ENCODE results near the gene MAP2K2. TPM values are rescaled to one million over a fixed set of nuclear protein-coding genes. Genes with fewer than 3 reads are reported as not detected.
"Not testable (repeated sequence)": the region's sequence is repeated elsewhere in the genome, so short reads cannot be mapped to it uniquely, and the experiment has no call there.

MAP2K2 gene
- total and polyA plus RNA-seq, 10 donors: 95.3 to 165 (median 116) TPM

GRCh38 chr19:4130744-4131438, 7.0 kb upstream of the MAP2K2 start:
- no peak for DNase-seq
- Histone ChIP-seq H3K27ac (no peak overlapping the region), H3K4me3 (no peak overlapping the region), H3K27me3 (replicated peaks in 1 of 7) (no peaks in the 10 kb centered on the region), H3K36me3 (no peaks in the 10 kb centered on the region), H3K9me3 (no peaks in the 10 kb centered on the region), H3K4me1 (no peaks in the 10 kb centered on the region)
- 41 to 53% (median 50%) methylated on average over 8 of the region's 8 CpGs for WGBS, 5 donors
- intact Hi-C loops (cut with DNase I; ENCODE audit: low total_unique reads): no loop called here
- TF ChIP-seq POLR2AphosphoS5 (IDR thresholded peaks at IDR 0.05) (no peak), POLR2A (IDR thresholded peaks at IDR 0.05) (no peak), CTCF (IDR thresholded peaks at IDR 0.05 in 8 of 11, conservative IDR thresholded peaks at IDR 0.05 in 3 of 11) (no peak)

- H3K36me3 ChIP-seq; H3K9me3 ChIP-seq; H3K4me1 ChIP-seq; H3K27ac ChIP-seq; H3K27me3 ChIP-seq (replicated peaks in 1 of 7); DNase-seq; H3K4me3 ChIP-seq: not testable (repeated sequence)
- intact Hi-C loops (cut with DNase I; ENCODE audit: low total_unique reads): loop anchor here (5.0 kb wide), 1 partner anchor 58 kb away; no protein-coding TSS in a partner anchor
- 85 to 95% (median 90%) methylated on average over 7 of the region's 7 CpGs for WGBS, 5 donors
Observed at GRCh38 chr19:4129050-4129449, 5.1 kb upstream of the MAP2K2 start.

GRCh38 chr19:4127322-4127721, 3.4 kb upstream of the MAP2K2 start:
- intact Hi-C loops (cut with DNase I; ENCODE audit: low total_unique reads): loop anchor here (5.0 kb wide), 1 partner anchor 60 kb away; no protein-coding TSS in a partner anchor
- WGBS, 5 donors: 76 to 87% (median 80%) methylated on average over 4 of the region's 4 CpGs
- not testable (repeated sequence) for H3K4me3 ChIP-seq; H3K27me3 ChIP-seq (replicated peaks in 1 of 7); H3K36me3 ChIP-seq; H3K9me3 ChIP-seq; H3K27ac ChIP-seq; DNase-seq
- H3K4me1 ChIP-seq: peaks cover 7 to 20% (median 17%) of the 10 kb centered on the region in 6 donors

GRCh38 chr19:4124638-4125037, 716 bp upstream of the MAP2K2 start:
- peak overlapping the region in 7 of 8 donors; percentile 65 to 92 (median 83) for H3K27ac ChIP-seq
- 52 to 62% (median 53%) methylated on average over 8 of the region's 8 CpGs for WGBS, 5 donors
- TF ChIP-seq CTCF (IDR thresholded peaks at IDR 0.05 in 8 of 11, conservative IDR thresholded peaks at IDR 0.05 in 3 of 11): no peak
- H3K27me3 ChIP-seq (replicated peaks in 1 of 7): no peaks in the 10 kb centered on the region
- DNase-seq: no peak
- intact Hi-C loops (cut with DNase I; ENCODE audit: low total_unique reads): loop anchor here (5.0 kb wide), 1 partner anchor 63 kb away; no protein-coding TSS in a partner anchor
- H3K36me3 ChIP-seq: peaks cover 0 to 16% (median 7%) of the 10 kb centered on the region in 6 donors
- H3K9me3 ChIP-seq: no peaks in the 10 kb centered on the region
- peak overlapping the region in 5 of 8 donors; percentile 60 to 87 (median 70) for H3K4me3 ChIP-seq
- peaks cover 7 to 45% (median 28%) of the 10 kb centered on the region in 6 donors for H3K4me1 ChIP-seq

- no peak for TF ChIP-seq POLR2AphosphoS5 (IDR thresholded peaks at IDR 0.05)
- TF ChIP-seq CTCF (IDR thresholded peaks at IDR 0.05 in 8 of 11, conservative IDR thresholded peaks at IDR 0.05 in 3 of 11): no peak
- TF ChIP-seq POLR2A (IDR thresholded peaks at IDR 0.05): no peak
- no peaks in the 10 kb centered on the region for H3K9me3 ChIP-seq
- intact Hi-C loops (cut with DNase I; ENCODE audit: low total_unique reads): no loop called here
- no peak for DNase-seq
- H3K4me1 ChIP-seq: peaks cover 7 to 64% (median 28%) of the 10 kb centered on the region in 6 donors
- peak overlapping the region in 7 of 8 donors; percentile 54 to 92 (median 83) for H3K27ac ChIP-seq
- peak overlapping the region in 6 of 8 donors; percentile 58 to 87 (median 66) for H3K4me3 ChIP-seq
- H3K27me3 ChIP-seq (replicated peaks in 1 of 7): no peaks in the 10 kb centered on the region
- 69 to 81% (median 77%) methylated on average over 4 to 5 of the region's 5 CpGs for WGBS, 5 donors
- peaks cover 0 to 37% (median 17%) of the 10 kb centered on the region in 6 donors for H3K36me3 ChIP-seq
Observed at GRCh38 chr19:4122480-4122879, 1.4 kb downstream of the MAP2K2 start.
